OCI-LY7 (cell line): ENCODE data around the gene SOAT2. TPM values are rescaled to one million over a fixed set of nuclear protein-coding genes. Genes with fewer than 3 reads are reported as not detected.

Experiments
- BruUV-seq: library from RNA; stranded (reverse); fragments of 400-500 nt; replicated peaks from 2 replicates; lab custom pipeline; 2021; lab: Mats Ljungman, UMichigan
- CTCF ChIA-PET: fragments of 300-600 bp; sonication (Branson Sonifier 250); formaldehyde crosslinking; loops from one replicate; lab custom pipeline; 2022; ENCODE audit warnings: antibody characterized with exemption; ENCODE audit not compliant: unreplicated experiment; lab: Charles Lee
- POLR2A ChIA-PET: fragments of 300-600 bp; sonication (Branson Sonifier 250); formaldehyde crosslinking; loops from one replicate; lab custom pipeline; 2022; ENCODE audit warnings: antibody characterized with exemption; lab: Charles Lee
- DNase-seq: peaks from one replicate; pipeline ENCODE4 v3.0.0-alpha.2; 2015; ENCODE audit warnings: low spot score
- H2AFZ ChIP-seq: fragments of 200-600 bp; sonication (generic), shearing (Covaris generic); 2 replicates; pipeline ENCODE4 v1.6.1; 2014; ENCODE audit warnings: mild to moderate bottlenecking, antibody characterized with exemption, low read length, moderate library complexity
- H3K27ac ChIP-seq: fragments of 200-600 bp; sonication (generic); 2 replicates; pipeline ENCODE4 v1.5.1; 2014; ENCODE audit warnings: mixed run types, low read depth, mild to moderate bottlenecking, moderate library complexity, low read length, inconsistent platforms; ENCODE audit not compliant: poor library complexity, severe bottlenecking
- H3K36me3 ChIP-seq: fragments of 200-600 bp; sonication (generic); 2 replicates; pipeline ENCODE4 v1.6.1; 2014; ENCODE audit warnings: mild to moderate bottlenecking, antibody characterized with exemption, low read length, moderate library complexity, mixed read lengths; ENCODE audit not compliant: insufficient read depth
- H3K4me1 ChIP-seq: fragments of 200-600 bp; sonication (generic); 2 replicates; pipeline ENCODE4 v1.5.1; 2014; ENCODE audit warnings: mild to moderate bottlenecking, low read length; ENCODE audit not compliant: insufficient read depth, poor library complexity, severe bottlenecking
- H3K4me2 ChIP-seq: fragments of 200-600 bp; sonication (generic); 2 replicates; pipeline ENCODE4 v1.6.1; 2014; ENCODE audit warnings: mild to moderate bottlenecking, low read length
- H3K4me3 ChIP-seq: fragments of 200-600 bp; sonication (generic); 2 replicates; pipeline ENCODE4 v1.5.1; 2014; ENCODE audit warnings: mild to moderate bottlenecking, low read depth, low read length; ENCODE audit not compliant: poor library complexity, severe bottlenecking
- H3K79me2 ChIP-seq: fragments of 200-600 bp; sonication (generic); 2 replicates; pipeline ENCODE4 v1.6.1; 2016; ENCODE audit warnings: low read depth, mild to moderate bottlenecking, low read length, moderate library complexity, mixed read lengths; ENCODE audit not compliant: insufficient read depth
- H3K9me2 ChIP-seq: fragments of 200-600 bp; sonication (generic); 2 replicates; pipeline ENCODE4 v1.6.1; 2016; ENCODE audit warnings: mild to moderate bottlenecking, low read length, mixed read lengths; ENCODE audit not compliant: insufficient read depth
- H3K9me3 ChIP-seq: fragments of 200-600 bp; sonication (generic); 2 replicates; pipeline ENCODE4 v1.6.1; 2014; ENCODE audit warnings: mild to moderate bottlenecking, mixed run types, low read length, mixed read lengths
- H4K20me1 ChIP-seq: fragments of 200-600 bp; sonication (generic); 2 replicates; pipeline ENCODE4 v1.6.1; 2014; ENCODE audit warnings: mild to moderate bottlenecking, antibody characterized with exemption, low read length, moderate library complexity, mixed read lengths; ENCODE audit not compliant: insufficient read depth
- CTCF ChIP-seq: fragments of 200-600 bp; sonication (generic); conservative IDR thresholded peaks from 2 replicates; pipeline ENCODE4 v1.5.1; 2014; ENCODE audit warnings: mild to moderate bottlenecking, antibody characterized with exemption, low read length, moderate library complexity, mixed read lengths
- EZH2phosphoT487 ChIP-seq: fragments of 200-600 bp; sonication (generic); IDR thresholded peaks from 2 replicates; pipeline ENCODE4 v1.6.1; 2018; ENCODE audit warnings: low read depth, borderline replicate concordance, mild to moderate bottlenecking, mixed run types, antibody characterized with exemption, low read length, moderate library complexity, mixed read lengths
- intact Hi-C: fragments of 100-400 bp; cut with micrococcal nuclease; formaldehyde crosslinking; loops from one replicate; pipeline ENCODE4 v1.10.0; 2022; ENCODE audit not compliant: unreplicated experiment
- total RNA-seq, 2 experiments: library from RNA; depleted of rRNA in 1 of 2; stranded (reverse); fragments of >200 nt in 1 of 2; shearing (Covaris generic) in 1 of 2; gene quantifications; 2 replicates each; pipeline ENCODE4 v1.2.3, GENCODE V29; 2014 to 2022

SOAT2 gene
- total RNA-seq, 2 experiments from 2014 or later, result 0.06 to 1.8 TPM

GRCh38 chr12:53067074-53067992, 36.0 kb upstream of the SOAT2 start:
- DNase-seq, result no peak
- peaks cover 24% of the 10 kb centered on the region; the same call in 1 of the 2 replicates for H3K36me3 ChIP-seq
- TF ChIP-seq CTCF (no peak), EZH2phosphoT487 (no peak)

GRCh38 chr12:53067993-53068770, 35.1 kb upstream of the SOAT2 start:
- DNase-seq, result no peak
- POLR2A ChIA-PET, result interaction anchor here (0.5 to 1.0 kb wide), 2 partner anchors 34 to 200 kb away, joined by 3 read pairs; partner anchors contain the start of gene ESPL1
- Histone ChIP-seq H3K27ac (no peak overlapping the region), H4K20me1 (no peaks in the 10 kb centered on the region), H3K36me3 (peaks cover 24% of the 10 kb centered on the region; the same call in 1 of the 2 replicates), H3K79me2 (no peaks in the 10 kb centered on the region), H3K4me2 (no peak overlapping the region), H3K4me3 (no peak overlapping the region), H2AFZ (no peak overlapping the region), H3K4me1 (no peaks in the 10 kb centered on the region), H3K9me2 (no peaks in the 10 kb centered on the region), H3K9me3 (no peaks in the 10 kb centered on the region)
- CTCF ChIA-PET, result interaction anchor here (0.7 kb wide), 1 partner anchor 192 kb away, joined by 3 read pairs; no protein-coding TSS in a partner anchor
- TF ChIP-seq EZH2phosphoT487 (no peak), CTCF (no peak)
- no TSS peak for BruUV-seq
- intact Hi-C loops, result no loop called here

More at GRCh38 chr12:53067074-53067992, 36.0 kb upstream of the SOAT2 start:
- BruUV-seq, result no TSS peak
- no peak overlapping the region for H2AFZ ChIP-seq
- H3K4me3 ChIP-seq, result no peak overlapping the region
- ChIA-PET POLR2A (interaction anchor here (0.6 to 1.0 kb wide), 2 partner anchors 35 to 1127 kb away, joined by 3 read pairs; no protein-coding TSS in a partner anchor), CTCF (interaction anchor here (0.6 to 2.1 kb wide), 6 partner anchors 14 to 192 kb away, joined by 3 to 13 read pairs (median 3); no protein-coding TSS in a partner anchor)
- H3K79me2 ChIP-seq, result no peaks in the 10 kb centered on the region
- no peaks in the 10 kb centered on the region for H4K20me1 ChIP-seq
- H3K27ac ChIP-seq, result no peak overlapping the region
- no peak overlapping the region for H3K4me2 ChIP-seq
- no peaks in the 10 kb centered on the region for H3K4me1 ChIP-seq
- H3K9me2 ChIP-seq, result no peaks in the 10 kb centered on the region
- H3K9me3 ChIP-seq, result no peaks in the 10 kb centered on the region
- intact Hi-C loops, result no loop called here
